NCI-H524 (cell line): Measurements from ENCODE around the gene CRTC1.

Source experiments
- DNase-seq, 2 experiments: peaks; one replicate each; lab custom pipeline; 2025; lab: John Stamatoyannopoulos, UW

Gene CRTC1

DNA sequence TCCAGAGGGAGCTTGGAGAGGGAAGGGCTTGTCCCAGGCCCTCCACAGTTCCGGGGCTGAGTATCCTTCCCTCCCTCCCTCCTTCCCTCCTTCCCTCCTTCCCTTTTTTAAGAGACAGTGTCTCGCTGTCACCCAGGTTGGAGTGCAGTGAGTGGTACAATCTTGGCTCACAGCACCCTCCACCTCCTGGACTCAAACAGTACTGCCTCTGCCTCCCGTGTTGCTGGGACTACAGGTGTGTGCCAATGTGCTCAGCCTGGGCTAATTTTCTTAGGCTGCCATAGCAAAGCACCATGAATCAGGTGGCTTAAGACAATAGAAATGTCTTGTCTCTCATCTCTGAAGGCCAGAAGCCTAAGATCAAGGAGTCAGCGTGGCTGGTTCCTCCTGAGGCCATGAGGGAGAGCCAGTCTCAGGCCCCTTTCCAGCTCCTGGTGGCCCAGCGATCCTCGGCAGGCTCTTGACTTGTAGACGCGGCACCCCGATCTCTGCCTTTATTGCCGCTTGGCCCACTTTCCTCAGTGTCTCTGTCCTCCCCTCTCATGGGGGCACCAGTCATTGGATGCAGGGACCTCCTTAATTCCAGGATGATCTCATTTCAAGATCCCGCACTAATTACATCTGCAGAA lies 47.5 kb downstream of the CRTC1 start:
- no peak for DNase-seq

GRCh38 chr19:18731562-18732008 lies 48.1 kb downstream of the CRTC1 start:
- no peak for DNase-seq

GRCh38 chr19:18733196-18733647 lies 49.7 kb downstream of the CRTC1 start:
- peak; percentile 42 to 78 for DNase-seq

DNA sequence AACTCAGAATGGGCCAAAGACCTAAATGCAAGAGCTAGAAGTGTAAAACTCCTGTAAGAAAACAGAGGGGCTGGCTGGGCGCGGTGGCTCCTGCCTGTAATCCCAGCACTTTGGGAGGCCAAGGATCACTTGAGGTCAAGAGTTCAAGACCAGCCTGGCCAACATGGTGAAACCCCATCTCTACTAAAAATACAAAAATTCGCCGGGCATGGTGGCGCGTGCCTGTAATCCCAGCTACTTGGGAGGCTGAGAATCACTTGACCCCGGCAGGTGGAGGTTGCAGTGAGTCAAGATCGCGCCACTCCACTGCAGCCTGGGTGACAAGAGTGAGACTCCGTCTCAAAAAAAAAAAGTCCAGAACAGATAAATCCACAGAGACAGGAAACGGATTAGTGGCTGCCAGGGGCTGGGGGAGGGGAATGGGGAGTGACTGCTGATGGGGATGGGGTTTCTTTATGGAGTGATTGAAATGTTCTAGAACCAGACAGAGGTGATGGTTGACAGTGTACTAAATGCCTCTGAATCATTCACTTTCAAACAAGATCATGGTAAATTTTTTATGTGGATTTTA lies 50.4 kb downstream of the CRTC1 start:
- DNase-seq, result peak in 1 of 2 experiments; percentile 36

GRCh38 chr19:18735324-18735723 lies 51.8 kb downstream of the CRTC1 start:
- peak; percentile 88 to 96 for DNase-seq

DNA sequence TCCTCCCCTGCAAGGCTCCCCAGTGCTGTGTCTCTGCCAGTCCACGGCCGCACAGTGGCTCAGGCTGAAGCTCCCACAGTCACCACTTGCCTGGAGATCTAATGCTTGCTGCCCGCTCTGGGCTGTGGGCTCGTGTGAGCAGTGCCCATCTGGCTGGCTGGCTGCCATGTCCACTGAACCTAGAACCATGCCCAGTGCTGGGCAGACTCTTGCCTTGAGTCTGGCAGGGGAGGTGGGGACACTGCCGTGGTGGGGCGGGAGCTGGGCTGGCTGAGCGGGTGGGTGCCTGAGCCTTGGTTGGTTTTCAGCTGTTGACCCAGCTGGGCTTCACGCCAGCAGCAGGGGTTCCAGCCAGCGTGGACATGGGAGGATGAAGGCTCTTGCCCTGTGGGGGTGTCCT lies 52.3 kb downstream of the CRTC1 start:
- no peak for DNase-seq

DNA sequence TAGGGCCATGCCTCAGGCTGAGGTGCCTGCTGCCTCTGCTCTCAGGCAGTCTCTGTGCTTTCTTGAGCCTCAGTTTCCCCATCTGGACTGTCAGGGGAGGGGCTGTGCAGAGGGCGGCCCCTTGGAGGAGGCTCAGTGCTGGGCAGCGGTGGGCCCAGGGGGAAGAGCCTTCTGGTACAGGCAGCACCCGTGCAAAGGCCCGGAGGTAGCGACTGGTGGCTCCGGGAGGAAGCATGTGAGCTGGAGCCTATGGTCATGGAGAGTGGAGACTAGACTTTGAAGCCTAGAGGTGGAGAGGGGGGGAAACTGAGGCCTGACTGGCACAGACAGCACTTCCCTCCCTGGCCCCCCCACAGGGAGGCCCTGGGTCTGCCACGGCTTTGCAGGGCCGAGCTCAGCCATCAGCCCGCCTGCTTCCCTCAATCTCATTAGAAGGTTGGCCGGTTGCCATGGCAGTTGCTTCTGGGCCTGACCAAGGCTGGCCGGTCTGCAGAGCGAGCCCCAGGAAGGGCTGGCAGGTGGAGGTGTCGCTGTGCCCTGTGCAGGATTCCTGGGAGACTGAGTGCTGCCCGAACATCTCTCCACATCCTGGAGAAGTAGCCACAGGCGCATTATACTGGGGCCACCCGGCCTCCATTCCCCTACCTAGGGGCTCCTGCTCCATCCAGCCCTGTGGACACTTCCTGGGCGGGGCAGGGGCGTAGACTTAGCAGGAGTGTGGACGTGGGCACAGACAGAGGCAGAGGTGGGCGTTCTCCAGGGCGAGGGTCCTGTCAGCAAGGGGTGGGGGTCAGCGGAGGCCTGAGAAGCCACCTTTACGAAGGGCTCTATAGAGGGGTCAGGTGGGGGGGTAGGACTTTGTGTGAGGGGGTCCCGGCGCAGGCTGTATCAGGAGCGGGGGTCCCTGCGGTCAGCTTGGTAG lies 53.2 kb downstream of the CRTC1 start:
- peak; percentile 30 to 69 for DNase-seq

DNA sequence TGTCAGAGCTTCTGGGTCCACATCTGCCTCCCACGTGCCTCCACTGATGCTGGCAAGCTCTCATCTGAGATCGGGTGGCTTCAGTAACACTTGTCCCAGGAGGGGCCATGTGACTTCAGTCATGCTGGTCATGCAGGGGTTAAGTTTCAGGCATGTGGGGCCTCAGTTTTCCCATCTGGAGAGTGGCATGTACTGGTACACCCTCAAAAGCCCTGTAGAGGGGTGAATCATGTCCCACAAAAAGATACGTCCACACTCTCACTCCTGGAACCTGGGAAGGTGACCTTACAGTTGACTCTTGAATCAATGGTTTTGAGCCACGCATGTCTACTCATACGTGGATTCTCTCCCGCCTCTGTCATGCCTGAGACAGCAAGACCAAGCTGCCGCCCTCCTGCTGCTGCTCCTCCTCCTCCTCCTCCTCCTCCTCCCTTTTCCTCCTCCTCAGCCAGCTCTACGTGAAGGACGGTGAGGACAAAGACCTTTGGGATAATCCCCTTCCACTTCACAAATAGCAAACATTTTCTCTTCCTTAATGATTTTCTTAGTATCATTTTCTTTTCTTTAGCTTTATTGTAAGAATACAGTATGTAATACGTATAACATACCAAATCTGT lies 54.0 kb downstream of the CRTC1 start:
- no peak for DNase-seq

GRCh38 chr19:18737954-18738351 lies 54.5 kb downstream of the CRTC1 start:
- DNase-seq, result no peak

DNA sequence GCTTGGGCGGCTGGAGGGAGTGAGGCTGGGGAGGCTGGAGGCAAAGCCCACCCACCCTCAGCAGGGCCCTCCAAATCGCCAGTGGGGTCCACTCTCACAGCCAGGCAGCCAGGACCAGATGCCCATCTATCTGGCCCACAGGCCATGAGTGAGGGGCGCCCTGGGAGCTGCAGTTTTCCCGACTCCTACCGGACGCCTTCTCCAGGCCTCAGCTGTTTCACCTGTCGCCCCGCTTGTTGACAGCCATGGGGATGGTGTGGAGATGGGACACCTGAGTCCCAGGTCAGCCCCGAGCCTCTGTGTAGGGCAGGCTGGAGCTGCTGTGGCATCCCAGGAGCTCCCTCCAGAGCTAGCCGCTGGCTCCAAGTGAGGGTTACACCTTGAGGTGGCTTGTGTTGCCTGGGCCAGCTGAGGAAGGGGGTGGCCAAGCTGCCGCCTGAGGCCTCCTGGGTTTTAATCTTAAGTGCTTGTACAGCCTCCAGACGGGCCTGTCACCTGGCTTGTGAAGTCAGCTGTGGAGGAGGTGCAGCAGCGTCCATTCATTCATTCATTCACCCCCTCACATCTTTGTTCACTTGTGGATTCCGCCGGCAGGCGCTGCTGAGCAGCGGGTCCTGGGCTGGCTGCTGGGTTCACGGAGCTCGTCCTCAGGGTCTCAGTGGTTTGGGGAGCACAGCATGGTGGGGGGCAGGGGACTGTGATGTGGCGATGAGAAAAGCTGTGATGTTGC lies 55.6 kb downstream of the CRTC1 start:
- DNase-seq, result peak; percentile 20 to 51

- DNase-seq, result peak in 1 of 2 experiments; percentile 36
Observed at GRCh38 chr19:18741124-18742121, 57.9 kb downstream of the CRTC1 start.

DNA sequence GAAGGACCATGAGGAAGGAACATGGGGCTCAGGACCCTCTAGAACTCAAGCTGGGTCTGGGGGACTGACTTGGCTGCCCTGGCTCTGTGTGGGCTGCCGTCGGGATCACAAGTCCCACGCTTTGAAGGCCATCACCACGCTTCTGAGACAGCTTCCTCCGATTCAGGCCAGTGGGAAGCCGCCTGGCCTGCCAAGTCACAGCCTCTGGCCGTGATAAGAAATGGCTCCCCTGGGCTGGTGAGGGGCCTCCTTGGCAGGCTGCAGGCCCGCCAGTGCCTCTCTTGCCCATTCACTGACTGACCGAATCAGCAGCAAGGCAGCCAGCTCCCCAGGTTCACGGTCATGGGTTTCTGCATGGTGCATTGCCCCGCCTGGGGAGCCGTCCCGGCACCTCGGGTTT lies 58.8 kb downstream of the CRTC1 start:
- no peak for DNase-seq

DNA sequence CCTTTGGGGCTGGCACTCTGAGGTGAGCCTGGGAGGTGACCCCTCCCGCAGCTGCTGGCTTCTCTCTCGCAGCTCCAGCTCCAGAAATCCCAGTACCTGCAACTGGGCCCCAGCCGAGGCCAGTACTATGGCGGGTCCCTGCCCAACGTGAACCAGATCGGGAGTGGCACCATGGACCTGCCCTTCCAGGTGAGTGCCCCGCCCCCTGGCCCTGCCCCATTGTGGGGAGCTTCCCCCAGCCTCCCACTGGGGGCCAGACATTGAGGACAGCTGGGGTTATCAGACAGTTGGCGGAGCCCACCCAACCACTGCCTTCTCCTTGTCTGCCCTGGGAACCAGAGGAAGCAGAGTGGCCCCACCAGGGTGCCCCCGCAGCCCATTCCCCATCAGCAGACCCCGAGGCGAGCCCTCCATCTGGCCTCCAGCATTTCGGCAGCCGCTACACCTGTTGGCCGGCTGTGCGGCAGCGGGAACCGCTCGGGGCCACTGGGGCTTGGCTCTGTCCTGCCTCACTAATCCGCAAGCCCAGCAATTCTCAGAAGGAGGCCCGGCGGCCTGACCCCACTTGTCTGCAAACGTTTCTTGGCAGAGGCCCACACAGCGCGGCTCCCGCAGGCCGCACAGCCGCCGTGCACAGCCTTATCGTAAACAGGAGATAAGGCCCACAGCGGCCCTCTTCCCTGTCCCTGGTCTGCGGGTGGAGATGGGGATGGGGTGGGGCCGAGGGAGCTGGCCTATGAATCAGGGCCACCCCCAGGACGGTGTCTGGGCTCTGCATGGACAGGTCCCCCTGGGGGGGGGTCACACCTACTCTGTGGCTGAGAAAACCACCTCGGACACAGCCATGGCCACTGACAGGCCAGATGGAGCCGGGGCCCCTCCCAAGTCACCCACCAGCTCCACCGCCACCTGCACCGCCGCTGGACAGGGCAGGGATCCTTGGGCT lies 59.6 kb downstream of the CRTC1 start:
- peak; percentile 48 to 65 for DNase-seq

DNA sequence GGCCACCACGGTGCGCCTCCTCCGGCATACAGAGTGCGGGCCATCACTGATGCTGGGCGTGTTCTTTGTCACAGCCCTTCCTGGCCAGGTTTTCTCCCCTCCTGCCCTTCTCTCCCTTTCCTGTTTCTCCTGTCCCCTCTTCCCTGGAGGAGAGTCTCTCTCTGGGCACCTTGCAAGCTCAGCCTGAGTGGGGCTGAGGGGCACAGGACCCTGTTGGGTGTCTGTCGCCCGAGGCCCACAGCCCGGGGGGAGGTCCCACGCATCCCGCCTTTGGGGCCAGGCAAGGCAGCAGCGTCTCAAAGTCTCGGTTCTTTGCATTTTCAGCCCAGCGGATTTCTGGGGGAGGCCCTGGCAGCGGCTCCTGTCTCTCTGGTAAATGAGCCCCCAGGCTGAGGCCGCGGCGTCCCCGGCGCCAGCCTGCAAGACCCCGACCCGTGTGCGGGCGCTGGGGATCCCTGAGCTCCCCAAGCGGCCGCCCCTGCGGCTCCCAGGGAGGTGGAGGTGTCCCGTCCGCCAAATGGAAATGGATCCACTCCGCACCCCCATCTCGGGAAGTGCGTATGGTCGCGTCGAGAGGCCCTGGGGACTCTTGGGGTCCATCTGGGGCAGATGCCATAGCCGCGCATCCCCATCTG lies 60.4 kb downstream of the CRTC1 start:
- no peak for DNase-seq

DNA sequence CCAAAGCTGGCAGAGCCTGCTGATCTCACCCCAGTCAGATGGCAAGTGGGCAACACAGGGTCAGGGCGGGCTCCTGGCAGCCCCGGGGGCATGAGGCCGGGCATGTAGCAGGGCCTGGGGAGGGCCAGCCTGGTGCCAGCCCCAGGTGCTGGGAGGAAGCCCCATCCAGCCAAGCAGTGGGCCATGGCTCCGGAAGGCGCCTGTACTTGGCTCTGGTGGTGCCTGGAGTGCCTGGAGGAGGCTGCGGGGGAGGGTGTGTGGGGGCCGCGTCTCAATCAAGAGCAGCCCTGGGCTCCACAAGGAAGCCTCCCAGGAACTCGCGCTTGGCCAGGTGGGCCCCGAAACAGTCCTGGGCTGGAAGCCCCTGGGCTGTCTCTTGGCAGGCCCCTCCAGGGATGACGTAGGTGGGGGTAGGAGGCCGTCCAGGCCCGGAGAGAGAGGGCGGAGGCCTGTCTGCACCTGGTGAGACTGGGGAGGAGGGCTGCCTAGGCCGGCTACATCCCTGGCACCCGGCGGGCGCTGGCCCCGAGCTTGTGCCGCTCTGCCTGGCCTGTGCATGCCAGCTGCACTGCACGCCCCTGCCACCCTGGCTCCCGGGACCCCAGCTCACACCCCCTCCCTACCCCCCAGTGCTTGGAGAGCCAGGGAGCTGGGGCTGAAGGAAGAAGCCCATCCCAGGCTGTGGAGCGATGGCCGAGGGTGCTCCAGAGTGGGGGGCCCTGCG lies 61.7 kb downstream of the CRTC1 start:
- peak in 1 of 2 experiments; percentile 63 for DNase-seq

DNA sequence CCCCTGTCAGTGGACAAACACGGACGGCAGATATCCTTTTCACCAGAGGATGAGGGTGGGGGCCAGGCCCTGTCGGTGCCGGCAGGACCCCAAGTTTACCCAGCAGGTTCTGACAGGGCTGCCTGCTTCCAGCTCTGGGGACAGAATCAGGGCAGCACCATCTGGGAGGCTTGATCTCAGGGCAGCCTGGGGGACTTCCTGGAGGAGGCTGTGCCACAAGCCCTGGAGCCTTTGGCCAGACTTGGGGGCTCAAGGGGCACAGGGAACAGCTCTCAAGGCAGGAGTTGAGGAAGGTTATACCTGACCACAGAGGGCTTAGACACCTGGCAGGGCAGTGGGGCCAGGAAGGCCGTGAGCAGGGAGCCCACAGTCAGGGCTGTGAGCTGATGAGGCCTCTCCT lies 62.5 kb downstream of the CRTC1 start:
- DNase-seq, result no peak

GRCh38 chr19:18746401-18747325 lies 63.2 kb downstream of the CRTC1 start:
- no peak for DNase-seq
